ENCODE measurements around the gene GID8. TPM values are rescaled to one million over a fixed set of nuclear protein-coding genes. Genes with fewer than 3 reads are reported as not detected.

The GID8 gene
- polyA plus RNA-seq, 3 donors, result 11.5 to 12.6 (median 12.5) TPM

- WGBS, 3 donors, result 52 to 75% (median 69%) methylated on average over 5 to 6 of the region's 6 CpGs
- no peak overlapping the region for H3K27ac ChIP-seq (ENCODE audit: low read depth, low read length)
Measured at GRCh38 chr20:62986257-62986800, 48.4 kb downstream of the GID8 start.

GRCh38 chr20:62987114-62987513 lies 49.2 kb downstream of the GID8 start:
- WGBS, 3 donors, result 40 to 66% (median 49%) methylated on average over 10 of the region's 10 CpGs

GRCh38 chr20:62989201-62989601 lies 51.3 kb downstream of the GID8 start:
- 37 to 54% (median 43%) methylated on average over 11 of the region's 11 CpGs for WGBS, 3 donors
- no peak overlapping the region for H3K27ac ChIP-seq (ENCODE audit: low read depth, low read length)

More at GRCh38 chr20:62987114-62987513, 49.2 kb downstream of the GID8 start:
- no peak overlapping the region for H3K27ac ChIP-seq (ENCODE audit: low read depth, low read length)

- H3K27ac ChIP-seq (ENCODE audit: low read depth, low read length), result no peak overlapping the region
- 56 to 81% (median 71%) methylated on average over 22 of the region's 22 CpGs for WGBS, 3 donors
Measured at GRCh38 chr20:62990306-62990825, 52.4 kb downstream of the GID8 start.

- 63 to 74% (median 64%) methylated on average over 13 of the region's 13 CpGs for WGBS, 3 donors
- no peak overlapping the region for H3K27ac ChIP-seq (ENCODE audit: low read depth, low read length)
Measured at GRCh38 chr20:62991196-62991807, 53.4 kb downstream of the GID8 start.

GRCh38 chr20:62991863-62992262 lies 53.9 kb downstream of the GID8 start:
- 69 to 82% (median 78%) methylated on average over 6 of the region's 6 CpGs for WGBS, 3 donors

GRCh38 chr20:62993856-62994494 lies 56.0 kb downstream of the GID8 start:
- 79 to 88% (median 88%) methylated on average over 23 of the region's 23 CpGs for WGBS, 3 donors

More at GRCh38 chr20:62991863-62992262, 53.9 kb downstream of the GID8 start:
- H3K27ac ChIP-seq (ENCODE audit: low read depth, low read length), result no peak overlapping the region

GRCh38 chr20:62994869-62995281 lies 56.9 kb downstream of the GID8 start:
- no peak overlapping the region for H3K27ac ChIP-seq (ENCODE audit: low read depth, low read length)
- WGBS, 3 donors, result 62 to 81% (median 65%) methylated on average over 19 of the region's 19 CpGs

More at GRCh38 chr20:62993856-62994494, 56.0 kb downstream of the GID8 start:
- no peak overlapping the region for H3K27ac ChIP-seq (ENCODE audit: low read depth, low read length)

GRCh38 chr20:62995481-62995880 lies 57.5 kb downstream of the GID8 start:
- no peak overlapping the region for H3K27ac ChIP-seq (ENCODE audit: low read depth, low read length)

GRCh38 chr20:62995898-62996595 lies 58.1 kb downstream of the GID8 start:
- WGBS, 3 donors, result 58 to 84% (median 81%) methylated on average over 25 of the region's 25 CpGs
- H3K27ac ChIP-seq (ENCODE audit: low read depth, low read length), result no peak overlapping the region

More at GRCh38 chr20:62995481-62995880, 57.5 kb downstream of the GID8 start:
- WGBS, 3 donors, result 51 to 80% (median 74%) methylated on average over 11 of the region's 11 CpGs

GRCh38 chr20:62996596-62996982 lies 58.6 kb downstream of the GID8 start:
- no peak overlapping the region for H3K27ac ChIP-seq (ENCODE audit: low read depth, low read length)
- WGBS, 3 donors, result 75 to 88% (median 84%) methylated on average over 14 of the region's 14 CpGs

- no peak overlapping the region for H3K27ac ChIP-seq (ENCODE audit: low read depth, low read length)
- 20 to 23% (median 22%) methylated on average over 20 of the region's 20 CpGs for WGBS, 3 donors
Measured at GRCh38 chr20:62997417-62998035, 59.6 kb downstream of the GID8 start.

Other genes with a start within 250 kb of the GID8 start
- under 1 TPM in 2 of 3 donors, not detected in 1; 0.05 to 0.15 TPM for gene NTSR1, start 229.3 kb upstream of the GID8 start, polyA plus RNA-seq
- 1 to 10 TPM; 4.2 to 8.8 (median 5.7) TPM for gene MRGBP, start 141.7 kb upstream of the GID8 start, polyA plus RNA-seq
- gene OGFR, start 133.3 kb upstream of the GID8 start, polyA plus RNA-seq, result 10 to 100 TPM; 27.3 to 41.6 (median 32.9) TPM
- 1 to 10 TPM; 2.9 to 8.1 (median 5.1) TPM for gene COL9A3, start 121.1 kb upstream of the GID8 start, polyA plus RNA-seq
- gene TCFL5, start 76.3 kb upstream of the GID8 start, polyA plus RNA-seq, result 1 to 10 TPM; 2.2 to 8.4 (median 5.1) TPM
- 10 to 100 TPM; 12.3 to 27.6 (median 17.4) TPM for gene DIDO1, start 11.6 kb upstream of the GID8 start, polyA plus RNA-seq
- gene SLC17A9, start 14.6 kb downstream of the GID8 start, polyA plus RNA-seq, result 1 to 10 TPM; 2.0 to 4.8 (median 3.7) TPM
- gene BHLHE23, start 68.8 kb downstream of the GID8 start, polyA plus RNA-seq, result not detected